ENCODE measurements around the gene ADAMTS17.
"Not testable (repeated sequence)": the region's sequence is repeated elsewhere in the genome, so short reads cannot be mapped to it uniquely, and the experiment has no call there.

ADAMTS17 gene

GRCh38 chr15:100105101-100105500 is 236.7 kb downstream of the ADAMTS17 start:
- DNase-seq: no peak

DNA sequence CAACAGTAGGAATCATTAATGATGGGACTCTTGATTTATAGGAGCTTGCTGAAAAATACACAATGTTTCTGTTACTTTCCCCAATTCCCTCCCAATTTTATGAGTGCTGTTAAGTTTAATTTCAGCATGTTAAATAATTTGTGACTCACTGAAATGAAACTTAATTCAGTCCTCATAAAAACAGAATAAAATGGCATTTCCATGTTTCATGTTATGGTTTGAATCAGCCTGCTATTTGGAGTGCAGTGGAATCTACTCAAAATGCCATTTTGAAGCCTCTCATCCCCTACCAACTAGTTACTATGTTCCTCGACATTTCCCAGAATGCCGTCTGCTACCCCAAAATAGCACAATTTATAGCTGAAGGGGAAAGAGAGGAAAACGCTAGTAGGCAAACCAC is 237.5 kb downstream of the ADAMTS17 start:
- DNase-seq: no peak

GRCh38 chr15:100103828-100104227 is 237.9 kb downstream of the ADAMTS17 start:
- no peak for DNase-seq

- DNase-seq: no peak
Observed at GRCh38 chr15:100101426-100102089, 240.2 kb downstream of the ADAMTS17 start.

GRCh38 chr15:100100926-100101325 is 240.8 kb downstream of the ADAMTS17 start:
- DNase-seq: no peak

DNA sequence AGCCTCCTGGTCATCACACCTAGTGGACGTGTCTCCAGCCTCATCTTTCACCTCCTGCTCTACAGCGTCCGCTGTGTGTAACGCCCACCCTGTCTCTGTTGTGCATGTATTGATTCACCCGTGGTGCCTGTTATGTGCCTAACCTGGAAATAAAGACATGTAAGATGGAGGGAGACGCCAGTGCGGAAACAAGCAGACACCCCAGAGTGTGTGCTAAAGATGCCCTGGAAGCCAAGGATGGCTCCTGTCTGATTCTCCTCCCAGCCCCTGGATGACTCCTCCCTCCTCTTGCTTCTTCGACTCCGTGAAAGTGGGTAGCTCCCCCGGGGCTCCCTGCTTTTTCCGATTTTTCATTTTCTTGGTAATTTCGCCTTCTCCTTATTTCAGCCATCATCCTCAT is 241.8 kb downstream of the ADAMTS17 start:
- no peak for DNase-seq

DNA sequence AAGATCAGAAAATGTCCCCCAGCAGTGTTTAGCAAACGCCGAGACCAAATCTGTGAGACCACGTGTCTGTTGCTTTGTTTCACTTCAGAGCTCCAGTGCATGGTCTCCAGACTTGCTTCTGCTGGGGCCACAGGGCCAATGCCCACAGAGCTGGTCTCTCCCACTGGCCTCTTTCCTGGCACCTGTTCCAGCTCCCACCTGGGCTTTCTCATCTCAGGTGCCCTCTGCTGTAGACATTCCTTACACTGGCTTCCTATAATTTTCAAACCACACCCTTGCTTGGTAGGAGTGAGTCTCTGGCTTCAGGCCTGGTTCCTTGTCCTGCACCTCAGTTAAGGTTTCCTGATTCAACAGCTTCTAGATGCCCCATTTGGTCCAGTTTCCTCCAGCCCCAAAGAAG is 243.1 kb downstream of the ADAMTS17 start:
- DNase-seq: no peak

DNA sequence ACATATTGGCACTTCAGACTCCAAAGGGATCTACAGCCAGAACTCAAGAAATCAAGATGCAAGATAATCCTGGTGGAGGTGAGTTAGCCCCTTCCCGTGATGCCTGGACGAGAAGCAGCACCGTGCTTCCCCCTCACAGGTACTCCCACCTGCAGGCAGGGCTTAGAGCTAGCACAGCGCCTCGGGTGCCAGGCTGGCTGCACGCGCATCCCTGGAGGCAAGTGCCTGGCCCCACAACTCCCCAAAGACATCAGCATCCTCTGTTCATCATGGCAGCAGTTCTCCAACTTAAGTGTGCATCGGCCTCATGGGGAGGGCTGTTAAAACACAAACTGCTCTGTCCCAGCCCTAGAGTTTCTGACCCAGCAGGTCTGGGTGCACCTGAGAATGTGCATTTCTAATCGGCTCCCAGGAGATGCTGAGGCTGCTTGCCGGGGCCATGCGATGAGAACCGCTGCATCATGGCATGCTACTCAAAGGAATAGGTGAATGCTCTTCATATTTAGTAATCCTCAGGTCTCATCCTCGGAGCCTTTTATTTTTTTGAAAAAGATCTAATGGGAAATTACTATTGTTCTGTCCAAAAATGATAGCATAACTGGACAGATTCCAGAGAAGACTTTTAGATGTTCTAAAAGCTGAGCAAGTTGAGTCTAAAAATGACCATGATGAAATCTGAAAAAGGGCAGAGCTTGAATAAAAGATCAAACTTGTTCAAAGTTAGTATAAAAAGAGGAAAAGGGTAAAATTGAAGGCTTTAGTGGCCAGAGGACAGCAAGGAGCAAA is 244.2 kb downstream of the ADAMTS17 start:
- DNase-seq: no peak

DNA sequence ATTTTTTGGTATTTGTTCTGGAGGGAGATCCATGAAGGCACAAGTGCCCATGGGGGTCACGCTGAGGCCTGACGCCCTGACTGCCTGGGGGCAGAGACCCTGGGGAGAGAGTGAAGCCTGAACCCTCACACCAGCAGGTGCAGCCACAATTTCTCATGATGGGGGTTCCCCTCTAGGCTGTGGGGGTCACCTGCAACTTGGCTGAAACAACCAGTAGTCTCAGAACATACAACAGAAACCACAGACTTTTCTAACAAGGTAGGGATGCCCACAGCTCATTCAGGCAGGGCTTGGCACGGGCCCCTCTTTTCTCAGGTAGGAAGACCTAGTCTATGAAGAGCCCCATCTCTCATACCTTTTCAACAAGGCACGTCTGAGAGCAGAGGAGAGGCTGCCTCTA is 245.1 kb downstream of the ADAMTS17 start:
- no peak for DNase-seq

DNA sequence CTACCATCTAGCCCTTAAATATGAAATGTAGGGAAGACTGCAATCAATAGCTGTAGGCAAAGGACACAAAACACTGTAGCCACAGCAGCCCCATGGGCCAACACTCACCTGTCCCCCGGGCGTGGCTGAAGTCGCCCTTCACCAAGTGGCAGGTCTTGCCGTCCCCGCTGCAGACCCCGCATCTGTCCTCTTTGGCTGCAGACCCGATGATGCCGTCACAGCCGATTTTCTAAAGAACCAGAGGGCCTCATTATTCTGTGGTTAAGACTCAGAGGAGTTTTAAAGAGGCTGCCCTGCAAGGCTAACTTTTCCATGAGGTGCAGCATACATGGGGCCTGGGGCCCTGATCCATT is 245.6 kb downstream of the ADAMTS17 start:
- DNase-seq: no peak

DNA sequence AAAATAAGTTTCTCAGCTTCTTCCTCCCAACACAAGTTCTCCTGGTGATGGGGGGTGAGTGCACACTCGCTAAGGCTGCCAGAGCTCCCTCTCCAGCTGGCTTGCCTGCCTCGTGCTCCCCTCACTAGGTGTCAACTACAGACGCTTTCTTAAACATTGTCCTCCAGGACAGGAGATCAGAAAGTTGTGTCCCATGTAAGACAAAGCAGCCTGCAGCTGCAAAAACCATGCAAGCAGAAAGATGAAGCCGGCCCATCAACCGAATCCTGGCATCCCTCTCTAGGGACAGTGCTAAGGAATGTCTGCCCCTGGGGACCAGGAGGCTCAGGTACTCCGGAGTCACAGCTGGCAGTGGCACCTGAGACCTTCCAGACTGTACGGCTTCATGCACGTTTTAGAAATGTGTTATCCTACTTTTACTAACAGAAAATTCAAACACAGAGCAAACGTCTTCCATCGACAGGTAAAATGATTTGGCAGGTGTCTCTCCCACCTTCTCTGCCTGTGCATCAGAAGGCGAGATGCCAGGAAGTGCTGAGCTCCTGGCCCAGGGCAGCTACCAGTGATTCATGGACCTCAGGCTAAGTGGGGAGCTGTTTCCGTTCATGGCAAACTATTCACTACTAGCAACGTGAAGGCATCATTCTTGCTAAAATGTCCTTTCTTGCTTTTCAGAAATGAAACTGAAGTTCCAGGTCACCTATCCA is 246.1 kb downstream of the ADAMTS17 start:
- DNase-seq: no peak

- no peak for DNase-seq
Observed at GRCh38 chr15:100094127-100094510, 247.7 kb downstream of the ADAMTS17 start.

DNA sequence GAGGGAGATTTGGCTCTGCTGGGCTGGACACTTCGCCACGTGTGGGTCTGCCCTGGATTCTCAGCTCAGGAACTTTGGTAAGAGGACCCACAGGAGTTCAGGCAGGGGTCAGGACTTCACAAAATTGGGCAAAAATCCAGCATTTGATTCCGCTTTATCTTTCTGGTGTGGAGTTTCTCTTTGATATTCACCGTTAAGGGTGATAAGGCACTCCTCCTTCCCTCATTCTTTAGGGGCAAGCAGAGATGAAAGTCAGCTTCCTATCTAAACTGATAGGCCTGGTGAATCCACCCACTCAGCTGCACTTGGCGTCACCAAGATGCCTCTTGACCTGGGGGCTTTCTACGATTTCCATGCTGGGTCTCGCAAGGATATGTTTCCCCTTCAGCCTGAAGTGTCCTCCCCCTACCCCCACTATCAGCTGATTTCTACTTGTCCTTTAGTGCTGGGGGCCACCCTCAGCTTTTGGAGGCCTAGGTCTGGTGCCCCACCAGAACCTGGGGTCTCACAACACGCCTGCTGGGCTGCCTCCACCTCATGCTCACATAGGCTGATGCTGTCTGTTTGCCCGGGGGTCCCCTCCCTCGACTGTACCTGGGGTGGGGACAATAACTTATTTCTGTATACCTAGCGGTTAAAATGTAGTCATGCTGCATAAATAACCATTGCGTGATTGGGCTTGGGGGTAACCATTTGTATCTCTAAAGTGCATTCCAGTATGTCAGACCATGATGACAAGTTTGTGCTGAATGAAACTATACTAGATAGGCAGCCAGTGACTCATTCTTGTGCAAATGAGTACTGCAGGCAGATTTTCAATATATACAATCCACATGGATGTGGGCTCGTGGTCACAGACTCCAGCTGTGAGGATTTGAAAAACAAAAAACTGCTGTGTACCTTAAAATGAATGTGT is 248.3 kb downstream of the ADAMTS17 start:
- DNase-seq: no peak

DNA sequence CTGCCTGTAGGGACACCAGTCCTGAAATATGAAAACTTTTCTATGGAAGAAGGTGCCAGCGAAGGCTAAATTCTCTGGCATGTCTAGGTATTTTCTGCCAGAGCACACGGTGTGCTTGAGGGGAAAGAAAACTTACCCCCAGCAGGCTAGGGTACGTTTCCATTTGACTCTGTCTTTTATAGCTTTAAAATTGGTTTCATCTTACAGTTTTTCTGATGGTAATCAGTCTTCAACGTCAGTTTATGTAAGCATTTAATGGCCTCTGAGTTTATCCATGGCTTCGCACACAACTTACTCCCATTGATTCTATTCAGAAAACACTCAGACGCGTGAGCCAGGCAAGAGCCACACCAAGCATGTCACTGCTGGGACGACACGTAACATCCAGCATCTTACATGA is 249.7 kb downstream of the ADAMTS17 start:
- DNase-seq: no peak

- no peak for DNase-seq
Observed at GRCh38 chr15:100090411-100090810, 251.4 kb downstream of the ADAMTS17 start.

- not testable (repeated sequence) for DNase-seq
Observed at GRCh38 chr15:100084042-100084821, 257.5 kb downstream of the ADAMTS17 start.

GRCh38 chr15:100083572-100083971 is 258.2 kb downstream of the ADAMTS17 start:
- no peak for DNase-seq

DNA sequence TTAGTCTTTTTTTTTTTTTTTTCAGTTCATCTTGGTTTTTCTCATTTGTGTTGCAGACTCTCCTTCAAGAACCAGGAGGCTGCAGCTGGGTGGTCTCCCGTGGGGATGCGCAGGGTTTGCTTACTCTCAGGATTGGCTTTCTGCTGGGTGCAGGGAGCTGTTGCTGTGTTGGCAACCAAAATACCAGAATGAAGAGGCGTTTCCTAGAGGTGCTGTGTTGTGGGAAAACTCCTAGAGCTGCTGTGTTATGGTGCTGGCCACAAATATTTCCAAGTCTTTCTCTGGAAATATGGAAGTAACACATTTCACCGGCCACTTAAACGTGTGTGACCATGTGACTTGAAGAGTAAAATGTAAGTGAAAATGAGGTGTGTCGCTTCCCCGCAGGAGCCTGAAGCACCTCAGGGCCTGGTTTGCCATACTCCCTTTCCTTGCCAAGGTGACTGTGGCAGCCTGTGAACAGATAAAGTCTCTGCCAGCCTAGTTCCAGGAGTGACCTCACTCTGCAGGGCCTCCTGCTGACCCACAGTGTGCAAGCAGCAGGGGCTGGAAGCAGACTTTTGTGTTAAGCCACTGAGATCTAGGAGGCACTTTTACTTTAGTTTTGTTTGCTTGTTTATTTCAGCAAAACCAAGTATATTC is 258.9 kb downstream of the ADAMTS17 start:
- DNase-seq: no peak

DNA sequence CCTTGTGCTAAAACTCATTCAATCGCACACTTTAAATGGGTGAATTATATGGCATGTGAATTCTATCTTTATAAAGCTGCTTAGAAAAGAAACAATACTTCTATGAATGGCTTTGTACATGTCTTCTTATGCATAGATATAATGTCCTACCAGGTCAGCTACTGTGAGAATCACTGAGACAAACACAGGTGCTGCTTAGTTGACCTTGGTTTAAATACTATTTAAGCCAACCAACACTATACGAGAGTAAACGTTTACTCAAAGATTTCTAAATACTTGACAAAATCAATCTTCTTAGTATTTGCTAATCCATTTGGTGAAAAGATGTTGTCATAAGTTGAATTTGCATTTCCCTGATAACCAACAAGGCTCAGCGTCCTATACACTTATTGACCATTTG is 260.3 kb downstream of the ADAMTS17 start:
- DNase-seq: no peak

DNA sequence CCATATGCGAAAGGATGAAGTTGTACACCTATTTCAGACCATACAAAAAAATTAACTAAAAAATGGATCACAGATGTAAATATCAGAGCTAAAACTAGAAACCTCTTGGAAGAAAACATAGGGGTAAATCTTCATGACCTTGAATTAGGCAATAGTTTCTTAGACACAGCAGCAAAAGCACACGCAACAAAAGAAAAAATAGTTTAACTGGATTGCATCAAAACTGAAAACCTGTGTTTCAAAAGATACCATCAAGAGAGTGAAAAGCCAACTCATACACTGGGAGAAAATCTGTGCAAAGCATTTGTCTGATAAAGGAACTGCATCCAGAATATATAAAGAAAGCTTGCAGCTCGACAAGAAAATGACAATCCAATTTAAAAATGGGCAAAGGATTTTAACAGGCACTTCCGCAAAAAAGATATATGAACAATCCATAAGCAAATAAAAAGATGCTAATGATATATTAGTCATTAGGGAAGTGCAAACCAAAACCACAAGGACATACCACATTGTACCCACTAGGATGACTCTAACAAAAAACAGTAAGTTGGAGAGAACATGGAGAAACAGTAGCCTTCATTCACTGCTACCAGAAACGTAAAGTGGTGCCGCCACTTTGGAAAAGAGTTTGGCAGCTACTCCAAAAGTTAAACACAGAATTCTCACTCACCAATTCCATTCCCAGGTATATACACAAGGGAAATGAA is 263.1 kb downstream of the ADAMTS17 start:
- no peak for DNase-seq

DNA sequence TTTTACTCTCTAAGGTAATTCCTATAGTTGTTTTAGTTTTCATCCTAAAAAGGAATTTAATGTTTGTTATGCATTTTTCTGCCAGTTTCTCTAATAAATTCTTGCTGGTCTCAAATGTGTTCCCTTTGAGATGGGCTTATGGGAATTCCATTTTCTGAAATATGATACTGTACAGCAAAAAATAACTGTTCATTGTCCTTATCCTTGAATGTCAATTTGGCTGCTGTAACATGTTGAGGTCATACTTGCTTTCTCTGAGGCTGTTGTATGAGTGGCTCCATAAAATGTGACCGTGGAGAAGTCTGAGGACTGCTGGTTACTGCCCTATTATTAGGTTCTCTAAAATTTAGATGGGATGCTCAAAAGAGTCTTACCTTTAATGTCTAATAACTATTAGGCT is 266.5 kb downstream of the ADAMTS17 start:
- no peak for DNase-seq
